ENCODE results near the gene KIF5B. TPM values are rescaled to one million over a fixed set of nuclear protein-coding genes. Genes with fewer than 3 reads are reported as not detected.
"Not testable (repeated sequence)": the region's sequence is repeated elsewhere in the genome, so short reads cannot be mapped to it uniquely, and the experiment has no call there.

KIF5B gene
- total RNA-seq, 4 donors from 2014 or later, result 118 to 162 (median 144) TPM

DNA sequence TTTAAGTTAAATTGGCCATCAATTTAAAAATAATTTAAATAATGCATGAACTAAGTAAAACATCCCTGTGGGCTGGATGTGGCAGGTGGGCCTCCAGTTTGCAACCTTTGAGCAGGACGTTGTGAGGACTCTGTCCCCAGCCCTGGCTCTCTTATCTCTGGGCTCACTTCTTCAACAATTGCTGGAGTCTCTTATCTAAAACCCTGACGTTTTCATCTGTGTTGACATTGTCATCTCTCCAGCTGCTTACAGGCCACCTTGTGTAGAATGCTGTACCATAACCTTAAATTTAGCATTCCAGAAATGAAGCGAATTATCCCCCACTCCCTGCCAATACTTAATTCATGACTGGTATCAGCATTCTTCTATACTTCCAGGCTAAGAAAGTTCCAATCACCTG lies 3.2 kb upstream of the KIF5B start:
- no peak for DNase-seq (ENCODE audit: low spot score in 2 of 2)
- H3K4me1 ChIP-seq, result peaks cover 0 to 10% (median 0%) of the 10 kb centered on the region in 4 donors
- no peak for TF ChIP-seq EP300 (IDR thresholded peaks at IDR 0.05)
- no peak for TF ChIP-seq POLR2A (IDR thresholded peaks at IDR 0.05)
- TF ChIP-seq, protein P1, sequence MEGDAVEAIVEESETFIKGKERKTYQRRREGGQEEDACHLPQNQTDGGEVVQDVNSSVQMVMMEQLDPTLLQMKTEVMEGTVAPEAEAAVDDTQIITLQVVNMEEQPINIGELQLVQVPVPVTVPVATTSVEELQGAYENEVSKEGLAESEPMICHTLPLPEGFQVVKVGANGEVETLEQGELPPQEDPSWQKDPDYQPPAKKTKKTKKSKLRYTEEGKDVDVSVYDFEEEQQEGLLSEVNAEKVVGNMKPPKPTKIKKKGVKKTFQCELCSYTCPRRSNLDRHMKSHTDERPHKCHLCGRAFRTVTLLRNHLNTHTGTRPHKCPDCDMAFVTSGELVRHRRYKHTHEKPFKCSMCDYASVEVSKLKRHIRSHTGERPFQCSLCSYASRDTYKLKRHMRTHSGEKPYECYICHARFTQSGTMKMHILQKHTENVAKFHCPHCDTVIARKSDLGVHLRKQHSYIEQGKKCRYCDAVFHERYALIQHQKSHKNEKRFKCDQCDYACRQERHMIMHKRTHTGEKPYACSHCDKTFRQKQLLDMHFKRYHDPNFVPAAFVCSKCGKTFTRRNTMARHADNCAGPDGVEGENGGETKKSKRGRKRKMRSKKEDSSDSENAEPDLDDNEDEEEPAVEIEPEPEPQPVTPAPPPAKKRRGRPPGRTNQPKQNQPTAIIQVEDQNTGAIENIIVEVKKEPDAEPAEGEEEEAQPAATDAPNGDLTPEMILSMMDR (IDR thresholded peaks at IDR 0.05), result no peak
- no peak overlapping the region for H3K4me3 ChIP-seq
- no peak overlapping the region for H3K27ac ChIP-seq
- 79 to 90% methylated on average over 3 of the region's 3 CpGs for WGBS, 2 donors
- H3K36me3 ChIP-seq, result no peaks in the 10 kb centered on the region
- no peaks in the 10 kb centered on the region for H3K27me3 ChIP-seq
- H3K9me3 ChIP-seq, result no peaks in the 10 kb centered on the region

DNA sequence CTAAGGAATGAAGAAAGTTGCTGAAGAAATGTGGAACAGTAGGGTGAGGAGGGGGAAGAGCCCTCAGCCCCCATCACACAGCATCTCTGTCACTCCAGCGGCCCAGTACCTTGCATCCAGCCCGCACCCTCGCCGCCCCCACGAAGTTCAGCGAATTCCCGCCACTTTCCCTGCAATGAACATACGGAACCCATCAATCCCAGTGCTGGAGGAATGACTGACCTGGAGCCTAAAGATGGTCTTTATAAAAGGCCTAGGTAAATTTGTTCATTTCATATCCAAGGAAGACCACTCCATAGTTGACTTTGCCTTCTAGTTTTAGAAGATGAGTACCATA lies 779 bp upstream of the KIF5B start:
- 61 to 67% methylated on average over 8 of the region's 8 CpGs for WGBS, 2 donors
- peak overlapping the region; percentile 97 to 99 (median 98) for H3K27ac ChIP-seq
- no peaks in the 10 kb centered on the region for H3K36me3 ChIP-seq
- peaks cover 0 to 35% (median 8%) of the 10 kb centered on the region in 4 donors for H3K4me1 ChIP-seq
- peak overlapping the region; percentile 77 to 91 (median 88) for H3K4me3 ChIP-seq
- H3K27me3 ChIP-seq, result no peaks in the 10 kb centered on the region
- TF ChIP-seq POLR2A (IDR thresholded peaks at IDR 0.05), result no peak
- TF ChIP-seq, protein P1 (IDR thresholded peaks at IDR 0.05), result no peak
- no peak for TF ChIP-seq EP300 (IDR thresholded peaks at IDR 0.05)
- no peaks in the 10 kb centered on the region for H3K9me3 ChIP-seq
- DNase-seq (ENCODE audit: low spot score in 2 of 2), result no peak

DNA sequence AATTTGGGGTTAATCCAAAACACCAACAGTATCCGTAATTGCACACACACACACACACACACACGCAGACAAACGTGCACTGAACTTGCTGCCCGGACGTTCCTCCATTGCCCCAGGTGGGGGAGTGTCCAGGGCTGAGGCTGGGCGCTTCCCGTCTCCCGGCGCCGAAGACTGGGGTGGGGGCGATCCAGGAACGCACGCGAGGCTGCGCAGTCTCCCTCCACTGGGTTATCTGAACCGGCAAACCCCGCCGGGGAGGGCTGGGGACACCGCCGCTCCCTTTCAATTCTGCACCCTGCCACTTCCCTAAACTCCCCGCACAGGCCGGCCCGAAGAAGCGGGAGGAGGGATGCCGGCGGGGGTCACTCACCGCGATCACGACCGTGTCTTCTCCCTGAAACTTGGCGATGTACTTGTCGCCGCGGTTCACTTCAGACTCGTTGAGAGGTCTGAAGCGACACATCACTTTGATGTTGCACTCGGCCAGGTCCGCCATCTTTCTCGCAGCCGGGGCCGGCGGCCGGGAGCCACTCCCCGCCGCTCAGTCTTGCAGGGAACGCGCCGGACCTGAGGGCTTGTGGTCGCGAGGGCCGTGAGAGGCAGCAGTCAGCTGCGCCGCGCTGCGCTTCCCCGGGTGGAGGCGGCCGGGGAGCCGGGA lies 618 bp downstream of the KIF5B start:
- peaks cover 0 to 48% (median 16%) of the 10 kb centered on the region in 4 donors for H3K4me1 ChIP-seq
- peak overlapping the region; percentile 97 to 99 (median 98) for H3K27ac ChIP-seq
- 0% methylated on average over 14 to 43 of the region's 59 CpGs for WGBS, 2 donors
- no peaks in the 10 kb centered on the region for H3K36me3 ChIP-seq
- TF ChIP-seq POLR2A (IDR thresholded peaks at IDR 0.05) (peak; percentile 12 to 23), EP300 (IDR thresholded peaks at IDR 0.05) (peak in 1 of 2 donors; percentile 34)
- TF ChIP-seq, protein P1 (IDR thresholded peaks at IDR 0.05), result peak in 1 of 5 experiments; percentile 19
- peak; percentile 33 to 45 for DNase-seq (ENCODE audit: low spot score in 2 of 2)
- peak overlapping the region; percentile 77 to 91 (median 88) for H3K4me3 ChIP-seq
- H3K27me3 ChIP-seq, result no peaks in the 10 kb centered on the region
- no peaks in the 10 kb centered on the region for H3K9me3 ChIP-seq

DNA sequence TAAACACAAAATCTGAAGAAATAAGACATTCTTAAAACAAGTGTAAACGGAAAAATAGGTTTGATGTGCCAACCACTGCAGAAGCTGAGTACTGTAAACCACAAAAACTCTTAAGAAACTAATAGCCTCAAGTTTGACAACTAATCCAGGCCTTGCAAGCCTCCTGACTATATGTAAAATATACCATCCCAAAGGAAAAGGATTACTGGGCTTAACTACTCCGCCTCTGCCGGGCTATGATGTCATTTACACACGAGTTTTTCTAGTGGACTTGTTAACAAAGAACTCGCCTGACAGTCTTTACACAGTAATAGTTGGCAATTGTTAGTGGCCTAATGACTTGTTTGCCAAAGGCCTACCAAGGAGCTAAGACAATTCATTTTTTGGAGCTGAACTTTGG lies 2.1 kb downstream of the KIF5B start:
- 6 to 8% methylated on average over 5 of the region's 5 CpGs for WGBS, 2 donors
- peaks cover 0 to 64% (median 27%) of the 10 kb centered on the region in 4 donors for H3K4me1 ChIP-seq
- H3K27me3 ChIP-seq, result no peaks in the 10 kb centered on the region
- H3K4me3 ChIP-seq, result peak overlapping the region; percentile 77 to 91 (median 88)
- H3K27ac ChIP-seq, result peak overlapping the region; percentile 27 to 99 (median 98)
- no peaks in the 10 kb centered on the region for H3K36me3 ChIP-seq
- no peaks in the 10 kb centered on the region for H3K9me3 ChIP-seq
- peak in 1 of 2 donors; percentile 13 for DNase-seq (ENCODE audit: low spot score in 2 of 2)
- peak in 1 of 2 donors; percentile 38 for TF ChIP-seq EP300 (IDR thresholded peaks at IDR 0.05)
- TF ChIP-seq, protein P1 (IDR thresholded peaks at IDR 0.05), result no peak

DNA sequence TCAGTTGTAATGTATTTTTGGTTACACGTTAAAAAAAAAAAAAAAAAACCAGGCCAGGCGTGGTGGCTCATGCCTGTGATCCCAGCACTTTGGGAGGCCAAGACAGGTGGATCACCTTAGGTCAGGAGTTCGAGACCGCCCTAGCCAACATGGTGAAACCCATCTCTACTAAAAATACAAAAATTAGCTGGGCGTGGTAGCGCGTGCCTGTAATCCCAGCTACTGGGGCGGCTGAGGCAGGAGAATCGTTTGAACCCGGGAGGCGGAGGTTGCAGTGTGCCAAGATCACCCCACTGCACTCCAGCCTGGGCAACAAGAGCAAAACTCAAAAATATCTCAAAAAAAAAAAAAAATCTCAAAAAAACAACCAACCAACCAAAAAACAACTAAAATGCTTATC lies 2.8 kb downstream of the KIF5B start:
- not testable (repeated sequence) for DNase-seq (ENCODE audit: low spot score in 2 of 2); H3K36me3 ChIP-seq; H3K27me3 ChIP-seq; H3K9me3 ChIP-seq
- Histone ChIP-seq H3K4me1 (peaks cover 0 to 71% (median 29%) of the 10 kb centered on the region in 4 donors), H3K4me3 (peak overlapping the region in 3 of 4 donors; percentile 77 to 91 (median 88)), H3K27ac (peak overlapping the region in 2 of 4 donors; percentile 99)
- 67 to 70% methylated on average over 11 of the region's 11 CpGs for WGBS, 2 donors
